ENCODE measurements around the gene BTD. TPM values are rescaled to one million over a fixed set of nuclear protein-coding genes. Genes with fewer than 3 reads are reported as not detected.
A peak's percentile ranks its signal among the peaks of the same experiment; 100 is the strongest.

Gene BTD
- total and polyA plus RNA-seq, 2 experiments from 2014 or later, result 17.8 to 20.0 TPM

DNA sequence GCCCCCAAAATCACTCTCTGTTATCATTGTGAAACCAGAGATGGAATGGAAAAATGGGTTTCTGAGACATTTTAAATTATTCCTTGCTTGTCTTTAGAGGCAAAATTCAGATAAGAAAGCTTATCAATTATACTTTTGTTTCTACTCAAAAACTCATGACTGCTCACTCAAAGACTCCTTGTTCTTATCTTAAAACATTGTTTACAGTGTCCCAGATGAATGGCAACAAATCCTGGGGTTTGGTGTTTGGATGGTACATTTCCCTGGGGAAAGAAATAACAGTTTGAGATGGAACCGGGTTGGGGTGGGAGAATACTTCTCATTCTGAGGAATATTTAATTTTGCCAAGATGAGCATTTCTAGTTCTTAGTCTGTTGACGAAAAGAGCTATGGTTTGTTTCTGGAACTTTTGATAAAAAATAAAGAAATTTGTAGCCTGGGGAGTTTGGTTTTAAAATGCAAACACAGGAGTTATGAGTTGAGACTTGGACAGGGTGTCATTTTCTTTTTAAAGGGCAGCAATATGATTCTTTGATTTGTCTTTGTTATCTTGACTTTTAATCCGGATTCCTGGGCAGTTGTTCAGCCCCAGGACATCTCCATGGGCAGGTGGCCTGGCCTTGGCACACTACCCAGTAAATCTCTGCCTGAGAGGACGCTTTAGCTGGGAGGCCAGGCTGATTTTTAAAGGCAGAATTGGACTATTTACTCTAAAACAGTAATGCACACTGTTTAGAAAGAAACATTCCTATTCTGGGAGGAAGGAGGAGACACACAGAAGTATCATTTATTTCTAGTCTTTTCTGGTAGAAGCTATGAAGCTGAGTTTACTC lies 32.4 kb downstream of the BTD start:
- Histone ChIP-seq H3K4me1 (ENCODE audit: insufficient read depth) (peaks cover 60% of the 10 kb centered on the region), H3K27ac (ENCODE audit: low read depth) (peak overlapping the region; percentile 64), H3K4me3 (peak overlapping the region; percentile 25; the same call in 1 of the 2 replicates), H3F3A (replicated peaks; ENCODE audit: low read depth) (no peaks in the 10 kb centered on the region), H3K4me2 (peak overlapping the region; percentile 28), H3K27me3 (ENCODE audit: insufficient read depth) (no peaks in the 10 kb centered on the region), H3K36me3 (ENCODE audit: insufficient read depth) (no peaks in the 10 kb centered on the region), H3K79me2 (replicated peaks; ENCODE audit: insufficient read depth) (no peaks in the 10 kb centered on the region), H2AFZ (no peak overlapping the region), H4K20me1 (replicated peaks; ENCODE audit: insufficient read depth) (no peaks in the 10 kb centered on the region), H3K9me2 (ENCODE audit: insufficient read depth) (no peaks in the 10 kb centered on the region; the same call in 1 of the 2 replicates)
- H3K36me3 Mint-ChIP-seq (ENCODE audit: low read depth), result peaks cover 4% of the 10 kb centered on the region; the same call in 1 of the 3 replicates
- DNase-seq (ENCODE audit: low spot score) (no peak), ATAC-seq (no peak)
- H3K4me3 Mint-ChIP-seq, result peak overlapping the region; percentile 26; the same call in 2 of the 3 replicates
- H3K4me1 Mint-ChIP-seq, result peaks cover 65% of the 10 kb centered on the region
- H3K27me3 Mint-ChIP-seq (ENCODE audit: insufficient read depth, low read depth, poor library complexity), result peaks cover 2% of the 10 kb centered on the region
- peak overlapping the region; percentile 65 for H3K27ac Mint-ChIP-seq
- TF ChIP-seq STAT1 (IDR thresholded peaks at IDR 0.05; ENCODE audit: unreplicated experiment), result no peak
- TF ChIP-seq JUNB (IDR thresholded peaks at IDR 0.05; ENCODE audit: unreplicated experiment), result no peak
- TF ChIP-seq, protein P1, sequence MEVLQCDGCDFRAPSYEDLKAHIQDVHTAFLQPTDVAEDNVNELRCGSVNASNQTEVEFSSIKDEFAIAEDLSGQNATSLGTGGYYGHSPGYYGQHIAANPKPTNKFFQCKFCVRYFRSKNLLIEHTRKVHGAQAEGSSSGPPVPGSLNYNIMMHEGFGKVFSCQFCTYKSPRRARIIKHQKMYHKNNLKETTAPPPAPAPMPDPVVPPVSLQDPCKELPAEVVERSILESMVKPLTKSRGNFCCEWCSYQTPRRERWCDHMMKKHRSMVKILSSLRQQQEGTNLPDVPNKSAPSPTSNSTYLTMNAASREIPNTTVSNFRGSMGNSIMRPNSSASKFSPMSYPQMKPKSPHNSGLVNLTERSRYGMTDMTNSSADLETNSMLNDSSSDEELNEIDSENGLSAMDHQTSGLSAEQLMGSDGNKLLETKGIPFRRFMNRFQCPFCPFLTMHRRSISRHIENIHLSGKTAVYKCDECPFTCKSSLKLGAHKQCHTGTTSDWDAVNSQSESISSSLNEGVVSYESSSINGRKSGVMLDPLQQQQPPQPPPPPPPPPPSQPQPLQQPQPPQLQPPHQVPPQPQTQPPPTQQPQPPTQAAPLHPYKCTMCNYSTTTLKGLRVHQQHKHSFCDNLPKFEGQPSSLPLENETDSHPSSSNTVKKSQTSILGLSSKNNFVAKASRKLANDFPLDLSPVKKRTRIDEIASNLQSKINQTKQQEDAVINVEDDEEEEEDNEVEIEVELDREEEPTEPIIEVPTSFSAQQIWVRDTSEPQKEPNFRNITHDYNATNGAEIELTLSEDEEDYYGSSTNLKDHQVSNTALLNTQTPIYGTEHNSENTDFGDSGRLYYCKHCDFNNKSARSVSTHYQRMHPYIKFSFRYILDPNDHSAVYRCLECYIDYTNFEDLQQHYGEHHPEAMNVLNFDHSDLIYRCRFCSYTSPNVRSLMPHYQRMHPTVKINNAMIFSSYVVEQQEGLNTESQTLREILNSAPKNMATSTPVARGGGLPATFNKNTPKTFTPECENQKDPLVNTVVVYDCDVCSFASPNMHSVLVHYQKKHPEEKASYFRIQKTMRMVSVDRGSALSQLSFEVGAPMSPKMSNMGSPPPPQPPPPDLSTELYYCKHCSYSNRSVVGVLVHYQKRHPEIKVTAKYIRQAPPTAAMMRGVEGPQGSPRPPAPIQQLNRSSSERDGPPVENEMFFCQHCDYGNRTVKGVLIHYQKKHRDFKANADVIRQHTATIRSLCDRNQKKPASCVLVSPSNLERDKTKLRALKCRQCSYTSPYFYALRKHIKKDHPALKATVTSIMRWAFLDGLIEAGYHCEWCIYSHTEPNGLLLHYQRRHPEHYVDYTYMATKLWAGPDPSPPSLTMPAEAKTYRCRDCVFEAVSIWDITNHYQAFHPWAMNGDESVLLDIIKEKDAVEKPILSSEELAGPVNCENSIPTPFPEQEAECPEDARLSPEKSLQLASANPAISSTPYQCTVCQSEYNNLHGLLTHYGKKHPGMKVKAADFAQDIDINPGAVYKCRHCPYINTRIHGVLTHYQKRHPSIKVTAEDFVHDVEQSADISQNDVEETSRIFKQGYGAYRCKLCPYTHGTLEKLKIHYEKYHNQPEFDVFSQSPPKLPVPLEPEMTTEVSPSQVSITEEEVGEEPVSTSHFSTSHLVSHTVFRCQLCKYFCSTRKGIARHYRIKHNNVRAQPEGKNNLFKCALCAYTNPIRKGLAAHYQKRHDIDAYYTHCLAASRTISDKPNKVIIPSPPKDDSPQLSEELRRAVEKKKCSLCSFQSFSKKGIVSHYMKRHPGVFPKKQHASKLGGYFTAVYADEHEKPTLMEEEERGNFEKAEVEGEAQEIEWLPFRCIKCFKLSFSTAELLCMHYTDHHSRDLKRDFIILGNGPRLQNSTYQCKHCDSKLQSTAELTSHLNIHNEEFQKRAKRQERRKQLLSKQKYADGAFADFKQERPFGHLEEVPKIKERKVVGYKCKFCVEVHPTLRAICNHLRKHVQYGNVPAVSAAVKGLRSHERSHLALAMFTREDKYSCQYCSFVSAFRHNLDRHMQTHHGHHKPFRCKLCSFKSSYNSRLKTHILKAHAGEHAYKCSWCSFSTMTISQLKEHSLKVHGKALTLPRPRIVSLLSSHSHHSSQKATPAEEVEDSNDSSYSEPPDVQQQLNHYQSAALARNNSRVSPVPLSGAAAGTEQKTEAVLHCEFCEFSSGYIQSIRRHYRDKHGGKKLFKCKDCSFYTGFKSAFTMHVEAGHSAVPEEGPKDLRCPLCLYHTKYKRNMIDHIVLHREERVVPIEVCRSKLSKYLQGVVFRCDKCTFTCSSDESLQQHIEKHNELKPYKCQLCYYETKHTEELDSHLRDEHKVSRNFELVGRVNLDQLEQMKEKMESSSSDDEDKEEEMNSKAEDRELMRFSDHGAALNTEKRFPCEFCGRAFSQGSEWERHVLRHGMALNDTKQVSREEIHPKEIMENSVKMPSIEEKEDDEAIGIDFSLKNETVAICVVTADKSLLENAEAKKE (CRISPR knock-in tag; IDR thresholded peaks at IDR 0.05), result no peak
- TF ChIP-seq, protein P2, sequence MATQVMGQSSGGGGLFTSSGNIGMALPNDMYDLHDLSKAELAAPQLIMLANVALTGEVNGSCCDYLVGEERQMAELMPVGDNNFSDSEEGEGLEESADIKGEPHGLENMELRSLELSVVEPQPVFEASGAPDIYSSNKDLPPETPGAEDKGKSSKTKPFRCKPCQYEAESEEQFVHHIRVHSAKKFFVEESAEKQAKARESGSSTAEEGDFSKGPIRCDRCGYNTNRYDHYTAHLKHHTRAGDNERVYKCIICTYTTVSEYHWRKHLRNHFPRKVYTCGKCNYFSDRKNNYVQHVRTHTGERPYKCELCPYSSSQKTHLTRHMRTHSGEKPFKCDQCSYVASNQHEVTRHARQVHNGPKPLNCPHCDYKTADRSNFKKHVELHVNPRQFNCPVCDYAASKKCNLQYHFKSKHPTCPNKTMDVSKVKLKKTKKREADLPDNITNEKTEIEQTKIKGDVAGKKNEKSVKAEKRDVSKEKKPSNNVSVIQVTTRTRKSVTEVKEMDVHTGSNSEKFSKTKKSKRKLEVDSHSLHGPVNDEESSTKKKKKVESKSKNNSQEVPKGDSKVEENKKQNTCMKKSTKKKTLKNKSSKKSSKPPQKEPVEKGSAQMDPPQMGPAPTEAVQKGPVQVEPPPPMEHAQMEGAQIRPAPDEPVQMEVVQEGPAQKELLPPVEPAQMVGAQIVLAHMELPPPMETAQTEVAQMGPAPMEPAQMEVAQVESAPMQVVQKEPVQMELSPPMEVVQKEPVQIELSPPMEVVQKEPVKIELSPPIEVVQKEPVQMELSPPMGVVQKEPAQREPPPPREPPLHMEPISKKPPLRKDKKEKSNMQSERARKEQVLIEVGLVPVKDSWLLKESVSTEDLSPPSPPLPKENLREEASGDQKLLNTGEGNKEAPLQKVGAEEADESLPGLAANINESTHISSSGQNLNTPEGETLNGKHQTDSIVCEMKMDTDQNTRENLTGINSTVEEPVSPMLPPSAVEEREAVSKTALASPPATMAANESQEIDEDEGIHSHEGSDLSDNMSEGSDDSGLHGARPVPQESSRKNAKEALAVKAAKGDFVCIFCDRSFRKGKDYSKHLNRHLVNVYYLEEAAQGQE (IDR thresholded peaks at IDR 0.05; ENCODE audit: unreplicated experiment), result no peak
- TF ChIP-seq POLR2AphosphoS5 (IDR thresholded peaks at IDR 0.05; ENCODE audit: low read depth), result no peak
- TF ChIP-seq ZNF331 (CRISPR knock-in tag; IDR thresholded peaks at IDR 0.05; ENCODE audit: low read depth), result no peak
- no peak for TF ChIP-seq CREB1 (CRISPR knock-in tag; IDR thresholded peaks at IDR 0.05; ENCODE audit: low read depth)
- no peak for TF ChIP-seq EZH2phosphoT487 (IDR thresholded peaks at IDR 0.05; ENCODE audit: unreplicated experiment)
- TF ChIP-seq EZH2 (IDR thresholded peaks at IDR 0.05; ENCODE audit: low read depth, unreplicated experiment), result no peak
- TF ChIP-seq, protein P3, sequence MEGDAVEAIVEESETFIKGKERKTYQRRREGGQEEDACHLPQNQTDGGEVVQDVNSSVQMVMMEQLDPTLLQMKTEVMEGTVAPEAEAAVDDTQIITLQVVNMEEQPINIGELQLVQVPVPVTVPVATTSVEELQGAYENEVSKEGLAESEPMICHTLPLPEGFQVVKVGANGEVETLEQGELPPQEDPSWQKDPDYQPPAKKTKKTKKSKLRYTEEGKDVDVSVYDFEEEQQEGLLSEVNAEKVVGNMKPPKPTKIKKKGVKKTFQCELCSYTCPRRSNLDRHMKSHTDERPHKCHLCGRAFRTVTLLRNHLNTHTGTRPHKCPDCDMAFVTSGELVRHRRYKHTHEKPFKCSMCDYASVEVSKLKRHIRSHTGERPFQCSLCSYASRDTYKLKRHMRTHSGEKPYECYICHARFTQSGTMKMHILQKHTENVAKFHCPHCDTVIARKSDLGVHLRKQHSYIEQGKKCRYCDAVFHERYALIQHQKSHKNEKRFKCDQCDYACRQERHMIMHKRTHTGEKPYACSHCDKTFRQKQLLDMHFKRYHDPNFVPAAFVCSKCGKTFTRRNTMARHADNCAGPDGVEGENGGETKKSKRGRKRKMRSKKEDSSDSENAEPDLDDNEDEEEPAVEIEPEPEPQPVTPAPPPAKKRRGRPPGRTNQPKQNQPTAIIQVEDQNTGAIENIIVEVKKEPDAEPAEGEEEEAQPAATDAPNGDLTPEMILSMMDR (conservative IDR thresholded peaks at IDR 0.05; ENCODE audit: low read depth in 2 of 2), result no peak
- no peak for TF ChIP-seq NANOG (IDR thresholded peaks at IDR 0.05; ENCODE audit: borderline replicate concordance)
- no peak for TF ChIP-seq ZNF114 (CRISPR knock-in tag; IDR thresholded peaks at IDR 0.05)
- TF ChIP-seq, protein P4, sequence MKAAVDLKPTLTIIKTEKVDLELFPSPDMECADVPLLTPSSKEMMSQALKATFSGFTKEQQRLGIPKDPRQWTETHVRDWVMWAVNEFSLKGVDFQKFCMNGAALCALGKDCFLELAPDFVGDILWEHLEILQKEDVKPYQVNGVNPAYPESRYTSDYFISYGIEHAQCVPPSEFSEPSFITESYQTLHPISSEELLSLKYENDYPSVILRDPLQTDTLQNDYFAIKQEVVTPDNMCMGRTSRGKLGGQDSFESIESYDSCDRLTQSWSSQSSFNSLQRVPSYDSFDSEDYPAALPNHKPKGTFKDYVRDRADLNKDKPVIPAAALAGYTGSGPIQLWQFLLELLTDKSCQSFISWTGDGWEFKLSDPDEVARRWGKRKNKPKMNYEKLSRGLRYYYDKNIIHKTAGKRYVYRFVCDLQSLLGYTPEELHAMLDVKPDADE (IDR thresholded peaks at IDR 0.05), result no peak
- H3K9me3 Mint-ChIP-seq, result no peaks in the 10 kb centered on the region
